ENCODE measurements around the gene TRIM6. TPM values are rescaled to one million over a fixed set of nuclear protein-coding genes. Genes with fewer than 3 reads are reported as not detected.

The TRIM6 gene
- total and polyA plus RNA-seq, 2 donors from 2014 or later, result 6.5 to 7.4 TPM

- no peak for TF ChIP-seq CTCF (IDR thresholded peaks at IDR 0.05; ENCODE audit: borderline replicate concordance, extremely low read depth, insufficient read depth)
- intact Hi-C loops (cut with DNase I), result no loop called here
- H3K27me3 ChIP-seq (ENCODE audit: control insufficient read depth, insufficient read depth, low read length), result no peaks in the 10 kb centered on the region
- H3K27ac ChIP-seq (ENCODE audit: low read depth in 2 of 2, low read length in 2 of 2), result no peak overlapping the region
- no peak overlapping the region for H3K9ac ChIP-seq (ENCODE audit: low read length in 3 of 3)
- FAIRE-seq (peak; percentile 63), DNase-seq (no peak)
- no peaks in the 10 kb centered on the region for H3K9me3 ChIP-seq (ENCODE audit: control insufficient read depth in 2 of 3, insufficient read depth in 1 of 3, low read length in 3 of 3)
- no peaks in the 10 kb centered on the region for H3K36me3 ChIP-seq (ENCODE audit: control insufficient read depth in 2 of 3, insufficient read depth in 3 of 3, low read length in 3 of 3)
- no peak overlapping the region for H3K4me3 ChIP-seq (ENCODE audit: low read length in 3 of 3)
- H3K4me1 ChIP-seq (ENCODE audit: control insufficient read depth in 2 of 3, insufficient read depth in 2 of 3, low read depth in 1 of 3, low read length in 3 of 3), result no peaks in the 10 kb centered on the region
These were observed 38.7 kb upstream of the TRIM6 start for GRCh38 chr11:5557751-5558150.

DNA sequence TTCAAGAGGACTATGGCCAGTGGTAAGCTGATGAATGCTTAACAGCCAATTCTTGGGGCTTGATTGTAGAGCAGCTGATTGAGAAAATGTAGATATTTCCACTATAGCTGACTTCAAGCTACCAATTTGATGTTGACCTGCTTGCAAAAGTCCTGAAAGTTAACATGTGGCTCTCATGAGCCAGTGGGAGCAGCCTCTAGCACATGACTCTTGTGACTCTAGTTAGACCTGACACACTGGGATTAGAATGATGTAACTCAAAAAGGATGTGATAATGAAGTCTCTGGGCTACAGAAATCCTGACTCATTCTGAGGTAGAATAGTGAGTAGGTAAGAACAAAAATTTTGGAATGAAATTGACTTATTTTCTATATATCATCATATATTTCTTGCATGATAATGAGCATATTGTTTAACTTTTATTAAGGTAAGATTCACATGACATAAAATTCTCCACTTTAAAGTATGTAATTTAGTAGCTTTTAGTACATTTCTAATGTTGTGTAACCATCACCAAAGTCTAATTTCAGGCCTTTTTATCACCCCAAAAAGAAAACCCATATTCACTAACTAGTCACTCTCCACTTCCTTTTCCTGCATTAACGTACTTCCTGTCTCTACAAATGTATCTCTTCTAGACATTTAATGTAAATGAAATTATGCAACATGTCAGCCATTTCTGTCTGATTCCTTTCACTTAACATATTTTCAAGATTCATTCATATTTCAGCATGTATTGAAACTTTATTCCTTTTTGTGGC lies 32.0 kb upstream of the TRIM6 start:
- no peaks in the 10 kb centered on the region for H3K4me1 ChIP-seq (ENCODE audit: control insufficient read depth in 2 of 3, insufficient read depth in 2 of 3, low read depth in 1 of 3, low read length in 3 of 3)
- intact Hi-C loops (cut with DNase I), result no loop called here
- DNase-seq (no peak), FAIRE-seq (no peak)
- no peak for TF ChIP-seq CTCF (IDR thresholded peaks at IDR 0.05; ENCODE audit: borderline replicate concordance, extremely low read depth, insufficient read depth)
- H3K36me3 ChIP-seq (ENCODE audit: control insufficient read depth in 2 of 3, insufficient read depth in 3 of 3, low read length in 3 of 3), result no peaks in the 10 kb centered on the region
- H3K9ac ChIP-seq (ENCODE audit: low read length in 3 of 3), result no peak overlapping the region
- no peak overlapping the region for H3K4me3 ChIP-seq (ENCODE audit: low read length in 3 of 3)
- H3K27me3 ChIP-seq (ENCODE audit: control insufficient read depth, insufficient read depth, low read length), result no peaks in the 10 kb centered on the region
- no peak overlapping the region for H3K27ac ChIP-seq (ENCODE audit: low read depth in 2 of 2, low read length in 2 of 2)
- no peaks in the 10 kb centered on the region for H3K9me3 ChIP-seq (ENCODE audit: control insufficient read depth in 2 of 3, insufficient read depth in 1 of 3, low read length in 3 of 3)

DNA sequence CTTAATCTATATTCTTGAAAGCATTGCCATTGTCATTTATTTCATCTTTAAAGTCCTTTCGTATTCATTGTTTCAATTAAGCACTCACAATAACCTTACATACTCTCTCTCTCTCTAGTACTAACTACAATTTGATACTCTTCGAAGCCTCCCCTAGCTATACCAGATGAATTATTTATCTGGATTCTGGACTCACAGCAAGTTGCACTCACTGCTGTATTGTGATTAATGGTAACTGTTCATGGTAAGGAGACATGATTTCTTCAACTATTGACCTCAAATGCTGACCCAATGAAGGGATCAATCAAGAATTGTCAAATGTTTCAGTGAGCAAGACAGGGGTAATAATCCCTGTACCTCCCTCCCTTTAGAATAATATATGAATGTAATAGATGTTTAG lies 21.8 kb upstream of the TRIM6 start:
- Histone ChIP-seq H3K36me3 (ENCODE audit: control insufficient read depth in 2 of 3, insufficient read depth in 3 of 3, low read length in 3 of 3) (no peaks in the 10 kb centered on the region), H3K4me1 (ENCODE audit: control insufficient read depth in 2 of 3, insufficient read depth in 2 of 3, low read depth in 1 of 3, low read length in 3 of 3) (no peaks in the 10 kb centered on the region), H3K27ac (ENCODE audit: low read depth in 2 of 2, low read length in 2 of 2) (no peak overlapping the region), H3K9me3 (ENCODE audit: control insufficient read depth in 2 of 3, insufficient read depth in 1 of 3, low read length in 3 of 3) (no peaks in the 10 kb centered on the region), H3K4me3 (ENCODE audit: low read length in 3 of 3) (no peak overlapping the region), H3K9ac (ENCODE audit: low read length in 3 of 3) (no peak overlapping the region), H3K27me3 (ENCODE audit: control insufficient read depth, insufficient read depth, low read length) (no peaks in the 10 kb centered on the region)
- intact Hi-C loops (cut with DNase I), result no loop called here
- no peak for TF ChIP-seq CTCF (IDR thresholded peaks at IDR 0.05; ENCODE audit: borderline replicate concordance, extremely low read depth, insufficient read depth)
- FAIRE-seq, result no peak
- no peak for DNase-seq

- no peak overlapping the region for H3K27ac ChIP-seq (ENCODE audit: low read depth in 2 of 2, low read length in 2 of 2)
- DNase-seq, result no peak
- no peaks in the 10 kb centered on the region for H3K4me1 ChIP-seq (ENCODE audit: control insufficient read depth in 2 of 3, insufficient read depth in 2 of 3, low read depth in 1 of 3, low read length in 3 of 3)
- no peaks in the 10 kb centered on the region for H3K36me3 ChIP-seq (ENCODE audit: control insufficient read depth in 2 of 3, insufficient read depth in 3 of 3, low read length in 3 of 3)
- no peak for FAIRE-seq
- no peak overlapping the region for H3K4me3 ChIP-seq (ENCODE audit: low read length in 3 of 3)
- intact Hi-C loops (cut with DNase I), result no loop called here
- H3K9me3 ChIP-seq (ENCODE audit: control insufficient read depth in 2 of 3, insufficient read depth in 1 of 3, low read length in 3 of 3), result no peaks in the 10 kb centered on the region
- TF ChIP-seq CTCF (IDR thresholded peaks at IDR 0.05; ENCODE audit: borderline replicate concordance, extremely low read depth, insufficient read depth), result no peak
- H3K9ac ChIP-seq (ENCODE audit: low read length in 3 of 3), result no peak overlapping the region
- H3K27me3 ChIP-seq (ENCODE audit: control insufficient read depth, insufficient read depth, low read length), result no peaks in the 10 kb centered on the region
These were observed 21.3 kb upstream of the TRIM6 start for GRCh38 chr11:5575152-5575551.

Measured in kidney (tissue), 14 donors.